HG03378 (cell line): Measurements from ENCODE around the gene ATG3.
A peak's percentile ranks its signal among the peaks of the same experiment; 100 is the strongest.
"Not testable (repeated sequence)": the region's sequence is repeated elsewhere in the genome, so short reads cannot be mapped to it uniquely, and the experiment has no call there.

Experiments
- ATAC-seq: cut with Tn5 transposase; IDR thresholded peaks from one replicate; pipeline ENCODE4 v1.9.1; 2021; ENCODE audit warnings: mild to moderate bottlenecking, moderate library complexity; ENCODE audit not compliant: unreplicated experiment

ATG3 gene

GRCh38 chr3:112500621-112501020 lies 61.1 kb downstream of the ATG3 start:
- ATAC-seq = no peak

DNA sequence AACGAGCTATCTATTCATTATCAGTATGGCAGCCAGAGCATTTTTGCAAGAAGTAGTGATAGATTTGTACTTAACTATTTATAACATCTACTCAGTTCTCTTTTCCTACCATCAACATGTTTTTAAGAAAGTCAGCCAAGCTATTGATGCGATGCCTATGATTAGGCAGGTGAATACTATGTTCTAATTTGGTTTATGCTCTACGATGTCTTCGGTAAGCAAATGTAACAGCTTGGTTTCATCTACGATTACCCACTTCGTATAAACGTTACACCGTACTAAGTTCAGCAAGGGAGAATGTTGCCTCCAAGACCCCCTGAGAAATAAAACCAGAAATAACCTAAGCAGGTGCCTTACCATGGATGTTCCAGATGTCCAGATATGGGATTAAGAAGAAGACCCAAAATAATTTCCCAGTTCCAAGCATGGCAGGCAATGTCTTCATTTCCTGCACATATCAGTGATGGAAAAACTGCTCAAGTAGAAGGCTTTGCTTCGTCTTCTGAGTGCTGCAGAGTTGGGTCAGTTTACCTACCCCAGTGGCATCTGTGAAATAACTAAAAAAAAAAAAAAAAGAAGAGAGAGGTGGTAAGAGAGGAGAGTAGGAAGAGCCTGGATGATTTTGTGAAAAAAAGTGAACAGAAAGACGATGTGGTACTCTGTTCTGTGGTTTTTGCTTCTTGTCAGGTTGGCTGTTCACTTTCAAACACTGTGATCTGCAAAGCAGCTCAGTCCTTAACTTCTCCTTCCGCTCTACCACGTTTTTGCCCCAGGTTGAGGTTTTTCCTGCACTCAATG lies 62.6 kb downstream of the ATG3 start, which contains the start of gene BTLA:
BTLA (minus strand) TSS at position 559 of the 798 bp plus-strand sequence; CDS start at position 445, 114 bp downstream.
- peak; percentile 63 for ATAC-seq

DNA sequence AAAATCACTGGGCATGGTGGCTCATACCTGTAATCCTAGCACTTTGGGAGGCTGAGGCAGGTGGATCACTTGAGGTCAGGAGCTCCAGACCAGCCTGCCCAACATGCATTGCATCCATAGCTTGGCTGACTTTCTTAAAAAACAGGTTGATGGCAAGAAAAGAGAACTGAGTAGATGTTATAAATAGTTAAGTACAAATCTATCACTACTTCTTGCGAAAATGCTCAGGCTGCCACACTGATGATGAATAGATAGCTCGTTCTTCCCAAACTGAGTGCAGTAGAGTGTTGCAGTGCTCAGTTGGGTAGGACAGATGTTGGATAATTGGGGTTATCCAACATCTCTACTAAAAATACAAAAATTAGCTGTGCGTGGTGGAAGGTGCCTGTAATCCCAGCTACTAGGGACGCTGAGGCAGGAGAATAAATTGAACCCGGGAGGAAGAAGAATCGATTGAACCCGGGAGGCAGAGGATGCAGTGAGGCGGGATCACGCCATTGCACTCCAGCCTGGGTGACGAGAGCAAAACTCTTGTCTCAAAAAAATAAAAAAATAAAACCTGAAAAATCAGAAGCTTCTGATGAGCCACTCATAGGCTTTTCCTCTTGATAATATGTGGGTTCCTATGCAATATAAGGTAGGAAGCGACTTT lies 63.7 kb downstream of the ATG3 start:
- no peak for ATAC-seq

- ATAC-seq = no peak
Measured at GRCh38 chr3:112496366-112497067, 65.2 kb downstream of the ATG3 start.

- not testable (repeated sequence) for ATAC-seq
Measured at GRCh38 chr3:112494448-112494767, 67.4 kb downstream of the ATG3 start.

DNA sequence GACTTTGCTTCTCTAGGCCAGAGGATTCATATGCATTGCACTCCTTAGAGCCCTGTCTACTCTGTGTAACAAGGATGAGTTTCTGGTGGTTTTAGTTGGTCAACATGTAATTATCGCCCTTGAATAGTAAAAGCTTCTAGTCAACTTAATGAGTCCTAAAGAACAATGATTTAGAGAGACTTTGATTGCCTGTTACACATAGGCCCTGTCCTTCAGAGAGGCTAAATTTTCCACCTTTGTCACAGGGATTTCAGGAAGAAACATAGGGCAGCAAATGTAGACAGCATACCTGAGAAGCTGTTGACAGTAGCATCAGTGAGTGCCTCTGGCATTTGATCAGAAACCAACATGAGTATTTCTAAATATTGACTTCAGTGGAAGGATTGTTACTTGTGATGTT lies 69.6 kb downstream of the ATG3 start:
- ATAC-seq = no peak

DNA sequence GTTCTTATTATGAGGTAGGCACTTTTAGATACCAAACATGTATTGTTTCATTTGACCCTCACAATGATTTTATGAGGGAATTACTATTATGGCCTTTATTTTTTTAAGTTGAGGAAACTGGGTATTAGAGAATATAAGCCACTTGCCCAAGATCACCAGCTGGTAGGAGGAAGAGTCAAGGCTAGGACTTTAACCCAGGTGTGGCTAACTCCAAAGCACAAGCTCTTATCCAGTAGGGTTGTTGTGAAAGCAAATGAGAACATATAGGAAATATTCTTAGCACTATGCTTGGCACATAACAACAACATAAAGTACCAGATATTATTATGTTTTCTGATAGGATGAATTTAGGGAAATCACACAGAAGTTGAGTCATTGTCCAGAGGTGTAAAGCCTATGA lies 70.4 kb downstream of the ATG3 start:
- ATAC-seq = no peak

DNA sequence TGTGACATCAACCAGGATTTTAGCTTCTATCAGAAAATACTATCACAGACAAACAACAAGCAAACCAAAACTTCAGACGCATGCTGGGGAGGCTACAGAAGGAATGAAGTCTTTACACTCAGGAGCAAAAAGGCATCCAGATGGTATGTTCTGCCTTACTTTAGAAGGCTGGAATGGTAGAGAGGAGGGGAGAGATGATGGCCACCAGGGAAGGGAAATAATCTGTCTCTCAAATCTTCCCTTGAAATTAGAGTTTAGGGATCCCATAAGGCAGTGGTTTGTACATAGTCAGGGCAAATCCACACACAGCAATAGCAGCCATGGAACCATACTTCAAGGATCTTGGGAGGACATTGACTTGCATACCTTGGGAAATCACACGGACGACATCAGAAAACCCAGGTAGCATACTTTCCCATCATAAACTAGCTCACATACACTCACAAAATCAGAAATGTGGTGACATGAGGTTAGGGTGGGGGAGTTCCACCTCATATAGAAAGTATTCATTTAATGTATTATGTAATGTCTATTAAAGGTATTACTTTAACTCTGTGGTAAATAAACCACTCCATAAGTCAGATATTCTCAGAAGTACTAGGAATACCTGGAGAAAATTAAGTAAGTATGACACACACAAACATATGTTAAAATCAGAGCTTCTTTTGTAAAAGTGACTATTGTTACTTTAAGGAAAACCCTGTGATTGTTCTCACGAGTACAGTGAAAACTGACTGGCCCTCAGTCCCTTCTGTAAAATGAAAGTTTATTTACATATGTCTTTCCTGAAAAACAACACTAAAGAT lies 71.9 kb downstream of the ATG3 start:
- ATAC-seq = peak; percentile 67

GRCh38 chr3:112486811-112487505 lies 74.8 kb downstream of the ATG3 start:
- no peak for ATAC-seq

DNA sequence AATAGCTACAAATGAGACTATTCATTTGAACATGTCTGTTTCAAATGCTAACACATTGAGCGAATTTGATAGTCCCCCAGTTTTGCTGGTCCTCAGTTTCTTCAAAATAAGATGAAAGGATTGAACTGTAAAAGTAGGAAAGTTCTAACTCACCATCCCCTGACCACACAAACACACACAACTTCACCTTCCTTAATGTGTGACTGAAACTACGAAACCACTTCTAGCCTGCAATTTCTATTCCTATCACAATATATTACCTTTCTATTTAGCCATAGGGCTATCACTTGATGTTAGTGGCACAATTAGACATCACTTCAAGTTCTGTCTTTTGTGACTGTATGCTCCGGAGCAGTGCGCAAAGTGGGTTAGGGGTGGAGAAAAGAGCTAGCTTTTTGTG lies 77.4 kb downstream of the ATG3 start:
- no peak for ATAC-seq

- ATAC-seq = no peak
Measured at GRCh38 chr3:112482675-112483074, 79.1 kb downstream of the ATG3 start.
